Epithelial cell of prostate (primary cell): ENCODE data around the gene LLGL2.

Experiments used
- DNase-seq: peaks from one replicate; pipeline ENCODE4 v3.0.0-alpha.2; 2011; ENCODE audit warnings: low read depth, low spot score
- H3K27ac ChIP-seq: fragments of 450-650 bp; 2 replicates; pipeline ENCODE4 v1.5.1; 2017; ENCODE audit warnings: mild to moderate bottlenecking

LLGL2 gene

DNA sequence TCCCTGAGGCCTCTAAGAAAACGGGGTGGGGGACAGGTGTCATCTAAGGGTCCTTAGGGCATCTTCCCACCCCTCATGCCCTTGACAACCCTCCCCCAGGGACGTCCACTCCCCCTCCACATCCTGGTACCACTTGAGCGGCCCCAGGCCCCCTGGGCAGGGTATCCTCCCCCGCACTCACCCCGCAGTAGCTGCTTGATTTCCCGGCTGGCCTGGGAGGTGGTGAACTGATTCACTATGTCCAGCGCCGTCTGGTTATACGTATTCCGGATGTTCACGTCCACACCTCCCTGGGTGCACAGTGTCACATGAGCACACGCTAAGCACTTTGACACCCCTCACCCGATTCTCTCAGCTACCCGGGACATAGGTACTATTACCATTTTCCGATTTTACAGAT is 19.9 kb upstream of the LLGL2 start:
- no peak for DNase-seq
- no peak overlapping the region for H3K27ac ChIP-seq

DNA sequence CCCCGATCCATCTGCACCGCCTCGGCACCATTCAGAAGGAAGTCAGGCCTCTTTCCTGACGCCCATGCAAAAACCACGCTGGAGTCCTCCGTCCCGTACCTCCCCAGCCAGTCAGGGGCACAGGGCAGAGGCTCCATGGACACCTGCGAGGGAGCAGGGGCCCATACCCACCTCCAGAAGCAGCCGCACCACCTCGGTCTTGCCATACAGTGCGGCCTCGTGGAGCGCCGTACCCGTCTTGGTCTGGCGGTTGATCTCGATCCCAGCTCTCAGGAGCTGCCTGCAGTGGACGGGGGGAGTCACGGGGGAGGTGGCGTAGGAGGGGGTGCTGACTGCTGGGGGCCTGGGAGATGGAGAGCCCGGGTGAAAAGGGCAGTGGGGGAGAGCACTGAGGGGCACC is 19.4 kb upstream of the LLGL2 start:
- H3K27ac ChIP-seq: no peak overlapping the region
- no peak for DNase-seq

DNA sequence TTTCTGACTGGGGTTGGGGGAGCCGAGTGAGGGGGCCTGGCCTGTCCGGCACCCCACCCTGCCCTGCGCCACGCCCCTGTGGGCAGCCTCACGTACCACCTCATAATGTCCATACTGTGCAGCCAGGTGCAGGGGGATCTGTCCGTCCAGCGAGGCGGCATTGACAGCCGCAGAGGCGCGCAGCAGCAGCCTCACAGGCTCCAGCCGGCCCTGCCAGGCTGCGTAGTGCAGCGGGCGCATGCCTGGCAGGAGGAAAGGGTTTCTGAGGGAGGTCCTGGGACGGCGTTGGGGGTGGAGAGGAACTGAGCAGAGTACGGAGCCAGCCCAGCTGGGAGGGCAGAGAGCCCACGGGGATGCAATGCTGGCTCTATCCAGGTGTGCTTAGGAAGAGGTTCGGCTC is 18.6 kb upstream of the LLGL2 start:
- no peak for DNase-seq
- no peak overlapping the region for H3K27ac ChIP-seq

DNA sequence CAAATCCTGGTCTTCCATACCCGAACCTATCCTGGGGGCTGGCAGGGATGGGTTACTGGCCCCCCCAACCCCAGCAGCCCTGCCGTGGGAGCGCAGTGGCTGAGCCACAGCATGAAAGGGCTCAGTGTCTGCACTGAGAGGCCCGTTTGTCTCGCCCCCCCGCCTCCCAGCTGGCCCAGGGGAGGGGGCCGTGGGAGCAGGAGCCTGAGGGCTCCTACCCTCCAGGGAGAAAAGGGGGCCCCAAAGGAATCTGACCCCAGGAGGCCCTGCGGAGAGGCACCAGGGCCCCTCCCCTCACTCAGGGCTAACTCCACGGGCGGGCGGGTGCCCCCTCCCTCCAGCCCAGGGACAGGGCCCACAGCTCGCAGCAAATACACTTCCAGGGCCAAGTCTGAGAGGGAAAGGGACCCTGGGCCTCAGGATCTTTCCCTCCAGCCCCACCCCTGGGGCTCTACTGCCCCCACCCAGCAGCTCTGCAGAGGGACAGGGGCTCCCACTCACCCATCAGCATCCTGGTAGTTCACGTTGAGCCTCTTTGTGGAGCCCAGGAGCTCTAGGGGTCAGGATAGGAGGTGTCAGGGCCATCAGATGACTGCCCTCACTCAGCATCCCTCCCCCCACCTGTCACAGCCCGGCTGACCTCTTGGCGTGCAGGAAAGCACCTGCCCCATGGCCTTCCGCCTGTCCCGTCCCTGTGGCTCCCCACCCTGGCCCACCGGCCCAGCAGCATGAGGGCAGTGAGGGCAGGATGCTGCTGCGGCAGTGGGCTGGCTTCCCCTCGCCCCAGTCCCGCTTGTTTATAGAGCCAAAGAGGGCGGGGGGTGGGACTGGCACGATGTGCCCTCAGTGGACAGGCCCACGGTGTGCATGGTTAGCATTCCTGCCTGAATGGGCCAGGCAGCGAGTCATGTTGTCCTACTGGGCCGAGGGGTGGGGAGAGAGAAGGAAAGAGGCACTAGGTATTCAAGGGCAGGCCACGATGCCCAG is 17.5 kb upstream of the LLGL2 start:
- no peak for DNase-seq
- no peak overlapping the region for H3K27ac ChIP-seq

DNA sequence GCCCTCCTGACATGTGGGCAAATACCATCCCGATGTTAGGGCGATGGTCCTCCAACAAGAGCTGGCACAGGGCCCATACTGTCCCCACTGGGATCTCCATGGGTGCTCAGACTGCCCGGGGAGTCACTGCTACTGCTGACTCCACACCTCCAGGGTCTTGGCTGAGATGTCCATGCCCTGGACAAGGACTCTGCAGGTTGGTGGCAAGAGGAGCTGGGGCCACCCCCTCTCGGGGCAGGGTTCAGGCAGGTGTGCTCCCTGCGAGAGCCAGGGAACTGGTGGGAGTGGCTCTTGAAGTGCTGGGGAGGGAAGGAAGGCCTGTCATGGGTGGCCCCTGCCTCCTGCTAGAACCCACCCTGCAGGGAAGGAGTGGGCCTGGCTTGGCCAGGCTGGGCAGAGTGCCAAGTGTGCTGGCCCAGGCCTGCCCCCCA is 16.6 kb upstream of the LLGL2 start:
- no peak overlapping the region for H3K27ac ChIP-seq
- no peak for DNase-seq

DNA sequence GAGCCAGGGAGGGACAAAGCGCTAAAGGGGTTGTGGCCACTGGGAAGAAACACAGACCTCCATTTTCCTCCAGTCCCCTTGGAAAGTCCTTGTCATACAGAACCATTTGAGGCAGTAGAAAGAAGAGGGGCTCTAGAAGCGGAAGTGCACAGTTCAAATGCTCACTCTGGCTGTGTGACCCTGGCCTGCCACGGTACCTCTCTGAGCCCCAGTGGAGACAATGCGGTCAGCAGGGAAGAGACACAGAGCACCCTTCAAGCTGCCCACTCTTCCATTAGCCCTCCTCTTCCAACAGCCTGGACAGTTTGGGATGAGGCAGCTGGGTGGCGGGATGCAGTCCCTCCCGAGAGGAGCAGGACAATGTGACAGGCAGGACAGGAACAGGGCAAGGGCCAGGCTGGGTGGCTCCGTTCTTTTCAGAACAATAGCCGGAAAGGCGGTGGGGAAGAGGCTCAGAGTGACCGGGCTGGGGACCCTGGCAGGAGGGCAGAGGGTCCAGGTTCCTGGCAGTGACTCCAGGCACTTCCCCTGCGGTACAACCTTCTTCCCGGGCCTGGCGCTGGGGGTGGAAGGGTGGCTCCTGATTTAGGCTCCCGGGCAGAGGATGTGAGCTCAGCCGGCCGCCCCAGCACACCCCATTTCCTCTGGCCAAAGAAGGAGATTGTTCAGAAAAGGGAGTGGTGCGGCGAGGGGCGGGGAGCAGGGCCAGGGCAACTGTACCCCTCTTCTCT is 15.8 kb upstream of the LLGL2 start:
- no peak for DNase-seq
- H3K27ac ChIP-seq: no peak overlapping the region

DNA sequence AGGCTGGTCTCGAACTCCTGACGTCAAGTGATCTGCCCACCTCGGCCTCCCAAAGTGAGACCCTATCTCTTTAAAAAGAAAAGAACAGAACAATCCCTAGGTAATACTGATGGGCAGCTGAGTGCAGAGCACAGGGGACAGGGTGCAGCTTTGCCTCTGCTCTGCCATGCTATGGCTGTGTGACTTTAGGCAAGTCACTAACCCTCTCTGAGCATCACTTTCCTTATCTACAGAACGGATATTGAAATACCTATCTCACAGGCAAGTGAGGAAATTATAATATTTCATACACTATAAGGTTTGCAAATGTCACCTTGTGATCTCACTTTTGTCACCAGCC is 14.3 kb upstream of the LLGL2 start:
- no peak overlapping the region for H3K27ac ChIP-seq
- no peak for DNase-seq

DNA sequence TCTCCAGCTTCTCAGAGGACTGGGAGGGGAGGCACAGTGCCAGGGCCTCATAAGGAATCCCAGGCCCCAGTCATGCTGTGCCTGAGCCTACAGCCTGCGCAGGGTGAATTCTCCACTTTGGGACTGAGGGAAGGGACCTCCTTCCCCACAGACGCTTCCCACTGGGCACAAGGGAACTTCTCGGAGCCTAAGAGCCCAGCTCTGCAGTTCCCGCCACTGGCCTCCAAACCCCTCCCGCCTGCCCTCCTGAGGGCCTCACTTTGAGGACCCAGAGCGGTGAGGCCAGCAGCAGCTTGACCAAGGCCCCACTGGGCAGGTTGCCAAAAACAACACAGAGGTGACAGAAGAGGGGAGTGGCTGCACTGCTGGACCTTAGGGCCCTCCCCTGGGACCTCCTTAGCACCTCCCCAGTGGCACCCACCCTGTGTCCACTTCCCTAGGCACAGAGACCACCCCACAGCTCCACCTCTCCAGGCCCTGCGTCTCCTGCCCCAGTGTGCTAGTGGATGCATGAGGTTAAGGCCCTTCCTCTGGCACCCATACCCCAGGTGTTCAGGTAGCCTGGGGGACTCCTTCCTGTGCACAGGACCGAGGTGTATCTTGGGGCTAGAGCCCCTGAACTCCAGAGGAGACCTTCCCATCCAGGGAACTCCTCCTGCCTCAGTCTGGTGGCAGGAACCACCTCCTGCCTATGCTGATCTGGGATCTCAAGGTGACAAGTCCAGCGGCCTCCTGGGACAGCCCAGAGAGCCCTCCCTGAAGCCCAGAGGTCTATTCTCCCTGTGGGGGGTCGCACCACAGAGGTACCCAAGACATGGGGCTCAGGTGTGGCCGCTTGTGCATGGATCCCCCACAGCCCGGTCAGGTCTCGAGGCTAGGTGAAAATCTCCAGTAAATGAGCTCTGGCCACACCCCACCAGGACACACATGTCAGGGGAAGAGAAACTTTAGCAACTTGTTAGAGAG is 13.6 kb upstream of the LLGL2 start:
- no peak for DNase-seq
- H3K27ac ChIP-seq: no peak overlapping the region

DNA sequence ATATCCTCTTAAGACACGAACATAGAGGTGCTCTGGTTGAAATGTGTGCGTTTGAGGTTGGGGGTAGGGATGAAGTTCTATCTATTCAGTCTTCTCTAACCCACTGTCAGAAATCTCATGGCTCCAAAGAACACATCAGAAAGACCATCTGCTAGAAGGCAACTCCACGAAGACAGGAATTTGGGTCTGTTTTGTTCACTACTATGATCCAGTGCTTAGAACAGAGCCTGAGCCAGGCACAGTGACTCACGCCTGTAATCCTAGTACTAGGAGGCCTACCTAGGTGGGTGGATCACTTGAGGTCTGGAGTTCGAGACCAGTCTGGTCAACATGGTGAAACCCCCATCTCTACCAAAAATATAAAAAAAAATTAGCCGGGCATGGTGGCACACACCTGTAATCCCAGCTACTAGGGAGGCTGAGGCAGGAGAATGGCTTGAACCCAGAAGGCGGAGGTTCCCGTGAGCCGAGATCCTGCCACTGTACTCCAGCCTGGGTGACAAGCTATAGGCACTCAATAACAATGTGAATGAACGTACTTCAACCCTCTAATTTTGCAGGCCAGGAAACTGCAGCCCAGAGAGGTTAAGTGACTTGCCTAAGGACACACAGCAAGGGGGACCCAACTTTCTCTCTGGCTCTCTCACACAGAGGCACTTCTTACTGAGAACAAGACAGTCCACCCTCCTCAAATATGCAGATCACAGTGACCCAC is 12.4 kb upstream of the LLGL2 start:
- no peak for DNase-seq
- H3K27ac ChIP-seq: no peak overlapping the region

DNA sequence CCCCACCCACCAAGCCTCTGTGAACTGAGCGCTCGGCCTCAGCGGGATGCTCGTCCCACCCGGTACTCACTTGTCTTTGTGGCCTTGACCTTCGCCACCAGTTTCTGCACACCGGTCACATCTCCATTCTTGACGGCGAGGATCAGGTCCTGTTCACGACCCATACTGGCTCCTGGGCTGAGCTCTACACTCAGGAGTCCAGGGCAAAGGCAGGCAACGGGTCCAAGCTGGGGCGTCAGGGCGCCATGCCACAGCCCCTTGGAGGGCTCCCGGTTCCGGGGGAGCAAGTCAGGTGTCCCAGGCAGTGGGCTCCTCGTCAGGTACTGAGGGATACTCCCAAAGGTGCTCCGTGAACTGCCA is 11.9 kb upstream of the LLGL2 start:
- DNase-seq: no peak
- no peak overlapping the region for H3K27ac ChIP-seq

DNA sequence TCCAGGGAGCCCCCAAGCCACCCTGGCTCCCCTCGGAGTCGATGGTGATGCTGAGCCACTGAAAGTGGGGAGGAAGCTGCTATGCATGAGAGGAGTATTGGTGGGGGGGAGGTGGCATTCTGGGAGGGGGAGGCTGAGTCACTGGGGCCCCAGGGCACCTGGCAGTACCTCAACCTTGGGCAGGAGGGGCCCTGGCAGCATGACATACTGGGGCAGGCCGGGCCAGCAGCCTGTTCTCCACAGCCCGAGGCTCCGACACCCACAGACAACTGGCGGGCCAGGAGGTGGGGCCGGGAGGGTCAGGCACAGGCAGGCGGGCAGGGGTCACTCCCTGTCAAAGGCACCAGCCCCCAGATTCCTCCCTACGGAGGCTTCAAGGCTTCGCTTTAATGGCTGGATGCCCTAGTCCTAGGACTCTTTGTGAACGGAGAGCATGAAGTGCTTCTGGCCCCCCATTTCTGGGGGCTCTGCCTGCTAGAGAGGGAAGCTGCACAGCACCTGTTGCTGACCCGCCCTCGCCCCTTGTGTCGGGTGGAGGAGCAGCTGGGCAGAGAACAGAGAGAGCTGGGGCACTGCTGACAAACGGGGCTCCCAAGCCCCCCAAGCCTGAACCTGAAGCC is 11.1 kb upstream of the LLGL2 start:
- DNase-seq: peak; percentile 43
- peak overlapping the region; percentile 49 for H3K27ac ChIP-seq

DNA sequence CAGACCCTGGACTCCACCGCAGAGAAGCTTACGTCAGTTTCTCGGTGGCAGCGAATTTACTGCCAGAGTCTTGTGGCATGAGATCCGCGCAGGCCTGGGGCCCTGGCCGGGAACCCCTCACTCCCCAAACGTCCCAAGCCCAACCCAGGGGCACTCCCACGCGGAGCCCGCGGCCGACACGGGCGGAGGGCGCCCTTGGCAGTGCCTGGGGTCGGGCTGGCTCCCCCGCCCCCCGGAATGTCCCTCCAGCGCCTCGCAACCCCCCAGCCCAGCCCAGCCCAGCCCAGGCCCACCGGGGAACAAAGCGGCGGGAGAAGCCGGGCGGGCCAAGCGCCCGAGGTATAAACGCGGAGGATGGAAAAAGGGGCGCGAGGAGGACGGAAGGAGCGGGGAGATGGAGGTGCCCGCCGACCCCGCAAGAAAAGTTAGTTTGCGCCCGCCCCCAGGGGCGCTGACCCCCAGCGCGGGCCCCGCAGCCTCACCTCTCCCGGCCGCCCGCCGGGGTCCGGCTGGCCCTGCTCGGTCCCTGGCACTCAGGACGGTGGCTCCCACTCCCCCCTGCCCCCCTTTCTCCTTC is 10.5 kb upstream of the LLGL2 start:
- H3K27ac ChIP-seq: peak overlapping the region; percentile 49

DNA sequence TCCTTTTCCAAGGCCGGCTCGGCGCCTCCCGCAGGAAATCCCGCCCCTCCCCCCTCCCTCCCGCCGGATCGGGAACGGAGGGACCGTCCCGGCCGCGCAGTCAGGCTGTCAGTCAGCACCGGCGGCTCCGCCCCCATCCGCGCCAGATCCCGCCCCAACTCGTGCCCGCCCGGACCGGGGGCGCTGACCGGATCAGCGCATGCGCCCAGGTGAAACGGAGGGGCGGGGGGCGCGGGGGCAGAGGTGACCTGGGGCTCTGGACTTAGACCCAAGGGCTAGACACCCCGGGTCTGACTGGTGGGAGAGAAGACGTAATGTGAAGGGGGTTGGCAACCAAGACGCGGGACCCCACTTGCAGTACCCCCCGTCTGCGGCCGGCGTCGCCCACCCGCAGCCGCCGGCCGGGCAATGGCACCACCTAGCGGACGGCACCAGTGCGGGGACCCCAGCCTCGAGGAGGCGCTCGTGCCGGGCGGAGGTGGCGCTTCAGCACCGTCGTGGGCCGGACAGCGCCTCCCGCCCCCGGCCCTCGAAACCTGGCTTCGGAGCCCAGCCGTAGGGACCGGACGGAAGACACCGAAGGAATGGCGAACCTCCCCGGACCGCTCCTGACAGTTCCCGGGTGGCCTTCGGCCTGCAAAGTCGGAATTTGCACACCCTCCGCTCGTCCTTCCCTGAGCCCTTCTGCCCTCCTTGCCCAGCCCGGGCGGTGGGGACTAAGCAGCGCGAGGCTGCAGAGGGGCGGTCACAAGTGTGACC is 9.8 kb upstream of the LLGL2 start, which contains the start of gene CASKIN2:
TSS of gene CASKIN2 (minus strand) at position 42 of the 759 bp plus-strand sequence. CDS start 1,733 bp downstream, outside the sequence.
- peak within 1 kb of the TSS; percentile 49 for H3K27ac ChIP-seq
- peak; percentile 41 for DNase-seq

More for the DNA sequence above, 10.5 kb upstream of the LLGL2 start:
- no peak for DNase-seq

DNA sequence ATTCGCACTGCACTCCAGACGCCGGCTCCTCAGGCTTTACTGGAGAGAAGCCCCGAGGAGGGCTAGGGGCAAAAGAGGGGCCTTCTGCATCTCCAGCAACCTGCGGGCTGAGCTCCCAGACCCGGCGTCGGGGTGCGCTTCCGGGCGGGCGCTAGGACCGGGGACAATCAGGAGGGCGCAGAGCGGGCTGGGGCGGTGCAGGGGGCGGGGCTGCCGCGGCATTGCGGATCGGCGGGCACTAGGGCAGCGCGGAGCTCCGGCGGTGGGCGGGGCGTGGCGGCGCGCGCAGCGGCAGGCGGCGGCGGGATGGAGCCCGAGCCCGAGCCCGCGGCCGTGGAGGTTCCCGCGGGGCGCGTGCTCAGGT is 9.3 kb upstream of the LLGL2 start, which contains the start of gene TSEN54:
TSS of gene TSEN54 (plus strand) at position 274 of the 364 bp plus-strand sequence. CDS start at position 307, 33 bp downstream.
- peak within 1 kb of the TSS; percentile 49 for H3K27ac ChIP-seq

DNA sequence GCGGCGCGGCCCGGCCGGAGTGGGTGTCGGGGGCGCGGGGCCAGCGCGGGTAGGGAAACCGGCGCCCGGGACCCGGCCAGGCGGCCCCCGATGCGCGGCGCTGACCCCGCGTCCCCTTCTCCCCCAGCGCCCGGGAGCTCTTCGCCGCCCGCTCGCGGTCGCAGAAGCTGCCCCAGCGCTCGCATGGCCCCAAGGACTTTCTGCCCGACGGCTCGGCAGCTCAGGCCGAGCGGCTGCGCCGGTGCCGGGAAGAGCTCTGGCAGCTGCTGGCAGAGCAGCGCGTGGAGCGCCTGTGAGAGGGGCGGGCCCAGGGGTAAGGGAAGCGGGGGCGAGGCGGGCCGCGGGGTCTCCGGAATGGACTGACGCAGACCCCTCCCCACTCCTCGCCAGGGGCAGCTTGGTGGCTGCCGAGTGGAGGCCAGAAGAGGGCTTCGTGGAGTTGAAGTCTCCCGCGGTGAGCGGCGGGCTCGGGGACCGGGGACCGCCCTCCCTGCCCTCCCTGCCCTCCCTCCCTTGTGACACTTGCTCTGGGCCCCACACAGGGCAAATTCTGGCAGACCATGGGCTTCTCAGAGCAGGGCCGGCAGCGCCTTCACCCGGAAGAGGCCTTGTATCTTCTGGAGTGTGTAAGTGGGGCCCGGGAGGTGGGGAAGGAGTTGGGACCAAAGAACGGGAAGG is 8.7 kb upstream of the LLGL2 start:
- no peak overlapping the region for H3K27ac ChIP-seq
- no peak for DNase-seq

More for the DNA sequence above, 9.3 kb upstream of the LLGL2 start, which contains the start of gene TSEN54:
- peak; percentile 54 for DNase-seq

DNA sequence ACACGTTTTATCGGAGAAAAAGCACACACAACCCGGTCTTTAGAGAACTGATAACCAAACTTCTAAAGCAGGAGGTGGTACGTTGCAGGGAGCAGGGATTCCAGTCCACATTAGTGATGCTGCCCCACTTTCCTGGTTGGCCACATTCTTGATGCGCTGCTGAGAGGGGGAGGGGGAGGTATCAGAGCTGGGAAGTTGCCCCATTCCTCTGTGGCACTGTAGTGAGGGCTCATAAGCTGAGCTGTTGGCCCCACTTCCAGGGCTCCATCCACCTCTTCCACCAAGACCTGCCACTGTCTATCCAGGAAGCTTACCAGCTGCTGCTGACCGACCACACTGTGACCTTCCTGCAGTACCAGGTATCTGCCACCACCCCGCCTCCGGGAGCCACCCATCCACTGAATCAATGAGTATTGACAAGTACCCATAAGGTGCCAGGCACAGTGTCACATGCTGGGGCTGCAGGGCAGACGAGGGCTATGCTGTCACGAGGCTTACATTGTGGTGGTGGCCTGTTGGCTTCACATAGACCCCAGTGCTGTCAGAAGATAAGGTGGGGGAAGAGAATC is 8.1 kb upstream of the LLGL2 start:
- no peak overlapping the region for H3K27ac ChIP-seq
- DNase-seq: no peak

DNA sequence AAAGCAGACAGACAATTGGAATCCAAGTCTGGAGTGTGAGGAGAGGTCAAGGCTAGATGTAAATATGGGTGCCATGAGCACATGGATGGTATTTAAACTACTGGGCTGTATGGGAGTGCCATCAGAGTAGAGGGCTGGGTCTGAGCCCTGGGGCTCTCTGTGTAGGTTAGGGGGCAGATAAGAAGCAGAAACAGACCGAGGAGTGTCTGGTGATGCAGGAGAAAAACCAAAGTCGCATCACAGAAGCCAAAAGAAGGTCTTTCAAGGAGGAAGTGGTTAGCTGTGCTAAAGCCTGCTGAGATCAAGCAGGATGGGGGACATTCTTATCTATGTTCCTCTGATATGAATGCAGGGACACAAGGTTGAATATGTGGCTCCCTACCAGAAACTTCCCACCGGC is 7.3 kb upstream of the LLGL2 start:
- no peak for DNase-seq
- no peak overlapping the region for H3K27ac ChIP-seq
